GM19328 (cell line): ENCODE data around the gene TCEAL5.
A peak's percentile ranks its signal among the peaks of the same experiment; 100 is the strongest.
"Not testable (repeated sequence)": the region's sequence is repeated elsewhere in the genome, so short reads cannot be mapped to it uniquely, and the experiment has no call there.

Experiments
- ATAC-seq: cut with Tn5 transposase; IDR thresholded peaks from one replicate; pipeline ENCODE4 v1.9.1; 2021; ENCODE audit warnings: mild to moderate bottlenecking, moderate library complexity; ENCODE audit not compliant: unreplicated experiment

The TCEAL5 gene

DNA sequence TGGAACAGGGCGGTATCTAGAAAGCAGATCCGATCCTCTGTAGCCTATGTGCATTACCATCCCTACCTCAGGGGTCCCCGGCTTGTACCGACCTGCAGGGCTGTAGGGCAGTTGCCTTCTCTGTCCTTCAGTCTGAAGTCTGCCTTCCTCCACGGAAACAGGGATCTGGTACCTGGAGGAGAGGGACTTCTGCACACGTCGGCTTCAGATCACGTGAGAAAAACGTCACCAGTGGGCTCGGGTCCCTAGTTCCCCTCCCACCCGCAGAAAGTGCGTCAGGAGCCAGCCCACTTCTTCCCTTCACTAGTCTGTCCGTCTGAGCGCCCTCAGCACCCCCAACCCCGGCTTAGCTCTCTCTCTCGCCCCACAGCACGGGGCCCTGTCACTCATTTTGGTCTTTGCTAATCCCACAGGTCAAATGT, at the start of gene TCEAL5:
Gene TCEAL5 (minus strand): TSS at position 170 of the 422 bp plus-strand sequence. CDS start 2,187 bp downstream, outside the sequence.
- no peak for ATAC-seq

DNA sequence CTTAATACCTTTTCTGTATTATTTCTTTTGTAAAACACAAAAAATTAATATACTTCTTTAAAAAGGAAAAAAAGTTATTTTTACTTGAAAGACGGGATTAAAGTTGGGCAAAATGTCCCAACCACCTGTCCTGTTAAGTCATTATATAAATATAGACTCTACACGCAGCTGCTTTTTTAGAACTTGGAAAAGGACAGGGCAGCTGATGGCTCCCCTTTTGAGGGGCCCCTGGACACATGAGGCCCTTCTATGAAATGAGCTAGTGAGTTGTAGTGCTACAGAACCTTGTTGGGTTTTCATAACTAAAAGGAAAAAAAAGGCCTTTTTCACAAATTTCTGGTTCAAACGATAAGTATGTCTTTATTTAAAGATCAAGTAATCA, 34.8 kb upstream of the TCEAL5 start:
- no peak for ATAC-seq

GRCh38 chrX:103310555-103311398, 34.2 kb upstream of the TCEAL5 start, which contains the start of gene BEX2:
Gene BEX2 (minus strand): TSS chrX:103310990. CDS start chrX:103309976, 1,014 bp downstream.
- ATAC-seq, result peak; percentile 95

DNA sequence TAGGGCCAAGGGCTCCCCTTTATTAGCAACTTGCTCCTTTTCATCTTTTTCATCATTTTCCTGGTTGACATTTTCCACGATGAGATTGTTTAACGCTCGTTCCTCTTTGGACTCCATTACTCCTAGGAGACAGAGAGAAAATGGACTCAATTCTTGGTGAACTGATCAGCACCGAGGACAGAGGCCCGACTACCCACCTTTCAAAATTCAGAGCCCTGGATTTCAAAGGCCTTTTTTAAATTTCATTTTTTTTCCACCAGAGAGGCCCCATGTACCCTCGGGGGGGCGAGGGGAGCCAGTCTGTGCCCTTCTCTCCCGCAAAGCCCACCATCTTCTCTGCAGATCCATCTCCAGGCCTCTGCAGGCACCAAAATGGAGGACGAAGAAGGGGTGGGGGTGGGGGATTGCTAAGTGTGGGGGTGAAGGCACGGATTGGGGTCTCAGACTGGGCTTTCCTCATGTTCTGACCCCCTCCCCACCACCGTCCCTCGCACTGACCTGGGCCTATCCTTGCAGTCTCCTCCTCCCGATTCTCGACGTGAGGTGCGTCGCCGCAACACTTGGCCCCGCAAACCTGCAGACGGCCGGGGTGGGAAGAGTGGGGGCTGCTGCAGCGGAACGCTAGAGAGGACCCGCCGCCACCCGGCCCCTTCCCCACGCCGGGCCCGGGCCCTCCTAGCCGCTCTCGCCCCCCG, 33.5 kb upstream of the TCEAL5 start:
- ATAC-seq, result no peak

- not testable (repeated sequence) for ATAC-seq
Observed at GRCh38 chrX:103305666-103306065, 29.1 kb upstream of the TCEAL5 start.

- no peak for ATAC-seq
Observed at GRCh38 chrX:103304705-103305104, 28.2 kb upstream of the TCEAL5 start.

DNA sequence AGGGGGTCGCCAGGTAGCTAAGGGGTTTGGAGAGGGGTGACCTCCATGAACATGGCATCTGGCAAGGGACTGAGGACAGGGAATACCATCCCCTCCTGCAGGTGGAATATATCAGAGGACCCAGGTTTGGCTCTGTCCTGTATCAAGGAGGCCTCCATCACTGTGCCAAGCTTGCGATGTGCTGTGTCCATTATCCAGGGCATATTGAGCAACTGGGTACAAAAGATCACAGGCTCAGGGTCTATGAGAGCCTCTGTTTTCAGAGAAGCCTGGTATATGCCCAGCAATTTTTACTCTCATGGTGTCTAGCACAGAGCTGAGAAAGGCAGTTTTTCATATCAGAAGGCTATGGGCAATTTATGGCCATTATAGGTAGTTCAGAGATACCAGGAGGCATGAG, 16.6 kb upstream of the TCEAL5 start:
- ATAC-seq, result no peak

DNA sequence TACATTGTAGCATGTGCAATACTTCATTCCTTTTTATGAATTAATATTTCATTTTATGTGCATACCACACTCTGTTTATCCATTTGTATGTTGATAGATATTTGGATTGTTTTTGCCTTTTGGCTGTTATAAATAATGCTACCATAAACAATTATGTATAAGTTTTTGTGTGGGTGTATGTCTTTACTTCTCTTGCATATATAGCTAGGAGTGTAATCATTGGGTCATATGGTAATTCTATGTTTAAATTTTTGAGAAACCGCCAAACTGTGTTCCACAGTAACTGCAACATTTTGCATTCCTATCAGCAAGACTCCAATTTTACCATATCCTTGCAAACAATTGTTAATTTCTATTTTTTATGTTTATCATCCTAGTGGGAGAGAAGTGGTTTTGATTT, 3.1 kb upstream of the TCEAL5 start:
- ATAC-seq, result no peak

DNA sequence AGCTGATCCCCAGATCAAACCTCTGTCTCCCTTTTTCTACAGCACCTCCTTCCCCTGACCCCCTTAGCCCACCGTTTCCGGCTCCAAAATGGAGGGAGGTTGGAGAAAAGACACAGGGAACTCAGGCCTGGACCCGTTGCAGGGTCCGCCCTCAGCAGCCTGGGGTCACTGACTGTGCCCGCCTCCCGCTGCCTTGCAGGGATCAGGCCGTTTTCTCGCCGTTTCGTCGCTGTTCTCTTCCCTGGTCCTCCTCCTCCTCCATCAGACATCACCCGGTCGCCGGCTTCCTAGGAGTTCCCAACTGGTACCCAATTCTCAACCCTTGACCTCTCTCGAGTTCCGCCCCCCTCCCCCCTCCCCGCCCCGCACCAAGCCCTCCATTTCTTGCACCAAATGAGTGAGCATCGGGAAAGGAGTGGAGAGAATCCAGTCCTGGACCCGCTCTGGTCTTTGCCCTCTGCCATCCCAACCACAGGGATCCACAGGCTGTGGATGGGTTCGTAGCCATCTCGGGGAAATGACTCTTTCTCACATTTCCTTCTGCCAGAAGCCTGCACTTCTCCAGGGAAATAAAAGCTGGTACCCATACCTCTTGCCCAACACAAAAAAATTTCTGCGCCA, 493 bp downstream of the TCEAL5 start:
- ATAC-seq, result no peak

GRCh38 chrX:103274284-103274683, 2.3 kb downstream of the TCEAL5 start:
- ATAC-seq, result no peak

- ATAC-seq, result no peak
Observed at GRCh38 chrX:103258275-103258674, 18.3 kb downstream of the TCEAL5 start.

- no peak for ATAC-seq
Observed at GRCh38 chrX:103256651-103257050, 19.9 kb downstream of the TCEAL5 start.

GRCh38 chrX:103254921-103255493, 21.5 kb downstream of the TCEAL5 start, which contains the start of gene TCEAL8:
Gene TCEAL8 (minus strand): TSS chrX:103255155. CDS start chrX:103253979, 1,176 bp downstream.
- ATAC-seq, result peak; percentile 92

DNA sequence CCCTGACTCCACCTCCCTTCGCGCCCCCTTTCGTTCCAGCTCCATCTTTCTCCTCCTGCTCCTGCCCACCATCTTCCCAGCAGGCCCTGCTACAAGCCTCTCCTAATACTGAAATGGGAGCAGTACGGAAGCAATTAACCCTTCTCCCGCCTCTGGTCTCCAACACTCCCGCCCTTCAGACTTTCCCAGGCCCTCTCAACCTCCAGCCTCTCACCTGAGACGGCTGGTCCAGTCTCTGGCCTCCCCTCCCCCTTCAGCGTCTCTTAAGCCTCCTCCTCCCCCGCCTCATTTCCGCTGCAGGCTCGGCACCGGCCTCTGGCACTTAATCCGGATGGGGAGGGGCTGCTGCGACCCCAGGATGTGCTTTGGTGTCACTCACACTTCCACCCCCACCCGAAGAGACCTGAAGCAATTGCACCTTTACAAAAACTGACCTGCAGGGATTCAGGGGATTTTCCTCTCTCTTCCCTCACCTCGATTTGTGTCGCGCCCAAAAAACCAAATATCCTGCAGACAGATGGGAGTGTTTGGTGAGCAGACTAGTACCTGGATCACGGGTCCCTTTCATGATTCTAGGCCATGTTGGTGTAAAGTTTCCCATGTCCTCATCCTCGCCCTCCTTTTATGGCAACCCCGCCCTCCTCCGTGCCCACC, 22.3 kb downstream of the TCEAL5 start:
- peak; percentile 38 for ATAC-seq

DNA sequence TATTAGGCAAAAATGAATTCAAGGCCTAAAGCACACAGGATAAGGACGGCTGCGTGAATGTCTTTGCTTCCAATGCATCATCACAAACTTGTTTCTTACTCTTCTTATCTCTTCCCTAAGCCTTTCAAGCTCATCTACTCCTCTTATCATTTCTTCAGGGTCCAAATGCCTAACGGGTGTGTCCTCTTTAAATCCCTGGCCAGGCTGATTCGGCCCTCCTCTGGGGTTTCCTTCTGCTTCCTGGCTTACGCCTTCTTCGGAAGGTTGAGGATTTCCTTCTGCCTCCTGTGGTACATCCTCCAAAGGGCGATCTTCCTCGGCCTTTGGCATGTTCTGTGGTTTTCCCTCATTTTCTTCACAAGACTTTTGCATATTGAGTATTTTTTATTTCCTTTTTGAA, 22.9 kb downstream of the TCEAL5 start:
- ATAC-seq, result no peak

- no peak for ATAC-seq
Observed at GRCh38 chrX:103250977-103251376, 25.6 kb downstream of the TCEAL5 start.

DNA sequence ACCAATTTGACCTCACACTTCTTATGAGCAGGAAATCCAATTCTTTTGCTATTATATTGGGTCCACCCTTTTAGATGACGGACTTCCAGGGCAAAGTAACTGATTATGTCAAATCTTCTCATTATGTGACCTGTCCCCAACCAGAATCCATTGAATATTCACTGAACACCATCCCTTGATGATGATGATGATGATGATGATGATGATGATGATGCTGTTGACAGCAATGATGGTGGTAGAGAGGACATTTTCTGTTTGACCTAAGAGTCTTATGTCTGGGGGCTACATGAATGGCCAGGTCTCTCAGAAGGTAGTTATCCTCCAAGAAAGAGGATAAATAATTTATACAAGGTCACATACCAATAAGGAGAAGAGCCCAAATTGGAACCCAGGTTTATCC, 26.7 kb downstream of the TCEAL5 start:
- no peak for ATAC-seq

DNA sequence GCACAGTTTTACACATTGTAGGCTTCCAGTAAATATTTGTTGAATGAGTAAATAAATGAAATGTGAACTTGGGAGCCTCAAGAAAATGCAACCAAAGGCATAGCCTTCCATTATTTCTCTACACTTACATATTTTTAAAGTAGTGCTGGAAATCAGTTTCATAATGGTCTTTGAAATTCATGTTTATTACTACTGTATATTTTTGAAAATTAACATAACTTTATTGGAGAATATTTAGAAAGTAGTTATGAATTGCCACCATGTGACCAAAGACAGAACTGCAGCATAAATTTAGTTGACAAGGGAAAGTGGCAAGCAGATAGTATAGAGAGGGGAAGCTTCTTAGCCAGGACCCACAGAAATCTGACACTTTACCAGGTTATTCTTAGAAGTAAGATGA, 28.0 kb downstream of the TCEAL5 start:
- no peak for ATAC-seq

- no peak for ATAC-seq
Observed at GRCh38 chrX:103240155-103240554, 36.4 kb downstream of the TCEAL5 start.

DNA sequence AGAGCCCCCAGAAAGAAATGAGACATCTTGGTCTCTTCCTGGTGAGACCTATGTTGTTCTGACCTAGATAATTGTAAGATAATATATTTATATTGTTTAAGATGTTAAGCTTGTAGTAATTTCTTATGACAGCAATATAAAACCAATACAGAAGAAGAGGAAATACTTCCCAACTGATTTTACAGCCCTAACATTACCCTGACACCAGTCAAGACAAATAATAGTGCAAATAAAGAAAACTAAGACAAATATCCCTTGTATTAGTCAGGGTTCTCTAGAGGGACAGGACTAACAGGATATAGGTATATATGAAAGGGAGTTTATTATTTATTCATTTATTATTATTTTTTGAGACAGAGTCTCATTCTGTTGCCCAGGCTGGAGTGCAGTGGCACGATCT, 40.3 kb downstream of the TCEAL5 start:
- no peak for ATAC-seq

GRCh38 chrX:103235608-103236007, 40.9 kb downstream of the TCEAL5 start:
- ATAC-seq, result not testable (repeated sequence)
